ENCODE data around the gene SKAP1.

The SKAP1 gene

DNA sequence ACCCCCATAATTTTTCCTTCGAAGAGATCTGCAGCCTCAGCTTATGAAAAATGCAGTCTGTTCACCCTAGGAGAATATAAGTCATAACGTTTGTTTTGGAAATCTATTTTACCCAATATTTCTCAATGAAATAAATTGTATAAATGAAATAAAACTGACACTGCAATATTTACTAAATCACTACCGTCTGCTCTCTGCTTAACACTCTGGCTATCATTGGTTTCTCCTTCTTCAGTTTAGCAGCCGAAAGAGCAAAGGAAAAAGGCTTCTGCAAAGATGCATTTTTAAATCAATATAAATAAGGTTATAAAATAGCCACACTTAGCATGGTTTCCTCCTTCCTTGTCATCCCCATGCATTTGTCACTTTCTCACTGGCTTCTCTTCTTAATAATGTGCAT is 174.3 kb downstream of the SKAP1 start:
- H3K4me3 ChIP-seq (ENCODE audit: insufficient read depth, low read length, poor library complexity, severe bottlenecking) = no peak overlapping the region
- no peak overlapping the region for H2AFZ ChIP-seq (ENCODE audit: low read depth, low read length, severe bottlenecking)
- TF ChIP-seq, protein P1, sequence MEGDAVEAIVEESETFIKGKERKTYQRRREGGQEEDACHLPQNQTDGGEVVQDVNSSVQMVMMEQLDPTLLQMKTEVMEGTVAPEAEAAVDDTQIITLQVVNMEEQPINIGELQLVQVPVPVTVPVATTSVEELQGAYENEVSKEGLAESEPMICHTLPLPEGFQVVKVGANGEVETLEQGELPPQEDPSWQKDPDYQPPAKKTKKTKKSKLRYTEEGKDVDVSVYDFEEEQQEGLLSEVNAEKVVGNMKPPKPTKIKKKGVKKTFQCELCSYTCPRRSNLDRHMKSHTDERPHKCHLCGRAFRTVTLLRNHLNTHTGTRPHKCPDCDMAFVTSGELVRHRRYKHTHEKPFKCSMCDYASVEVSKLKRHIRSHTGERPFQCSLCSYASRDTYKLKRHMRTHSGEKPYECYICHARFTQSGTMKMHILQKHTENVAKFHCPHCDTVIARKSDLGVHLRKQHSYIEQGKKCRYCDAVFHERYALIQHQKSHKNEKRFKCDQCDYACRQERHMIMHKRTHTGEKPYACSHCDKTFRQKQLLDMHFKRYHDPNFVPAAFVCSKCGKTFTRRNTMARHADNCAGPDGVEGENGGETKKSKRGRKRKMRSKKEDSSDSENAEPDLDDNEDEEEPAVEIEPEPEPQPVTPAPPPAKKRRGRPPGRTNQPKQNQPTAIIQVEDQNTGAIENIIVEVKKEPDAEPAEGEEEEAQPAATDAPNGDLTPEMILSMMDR (IDR thresholded peaks at IDR 0.05; ENCODE audit: insufficient read depth, low read length, poor library complexity, severe bottlenecking) = no peak
- TF ChIP-seq EZH2phosphoT487 (conservative IDR thresholded peaks at IDR 0.05; ENCODE audit: low read length) = no peak
- no peak overlapping the region for H3K27ac ChIP-seq (ENCODE audit: low read depth, low read length)
- no peaks in the 10 kb centered on the region for H3K9me2 ChIP-seq (replicated peaks; ENCODE audit: insufficient read depth, low read length)
- no peaks in the 10 kb centered on the region; the same call in 1 of the 2 replicates for H3K27me3 ChIP-seq (ENCODE audit: low read length)
- H4K20me1 ChIP-seq (ENCODE audit: low read depth, low read length) = no peaks in the 10 kb centered on the region; the same call in 1 of the 2 replicates
- no peak overlapping the region for H3K9ac ChIP-seq (ENCODE audit: low read length)
- H3K79me2 ChIP-seq (ENCODE audit: insufficient read depth, low read length) = no peaks in the 10 kb centered on the region
- H3K9me3 ChIP-seq (ENCODE audit: insufficient read depth, low read length) = no peaks in the 10 kb centered on the region
- H3K36me3 ChIP-seq (ENCODE audit: low read length) = no peaks in the 10 kb centered on the region
- H3F3A ChIP-seq (ENCODE audit: insufficient read depth) = no peaks in the 10 kb centered on the region
- no peak overlapping the region for H3K4me2 ChIP-seq (ENCODE audit: low read depth, low read length, poor library complexity, severe bottlenecking)

- Histone ChIP-seq H3F3A (ENCODE audit: insufficient read depth) (no peaks in the 10 kb centered on the region), H3K9me3 (ENCODE audit: insufficient read depth, low read length) (no peaks in the 10 kb centered on the region), H3K36me3 (ENCODE audit: low read length) (no peaks in the 10 kb centered on the region), H3K9ac (ENCODE audit: low read length) (no peak overlapping the region), H3K79me2 (ENCODE audit: insufficient read depth, low read length) (no peaks in the 10 kb centered on the region), H3K9me2 (replicated peaks; ENCODE audit: insufficient read depth, low read length) (no peaks in the 10 kb centered on the region), H3K4me2 (ENCODE audit: low read depth, low read length, poor library complexity, severe bottlenecking) (no peak overlapping the region), H3K27ac (ENCODE audit: low read depth, low read length) (no peak overlapping the region), H2AFZ (ENCODE audit: low read depth, low read length, severe bottlenecking) (no peak overlapping the region), H3K4me3 (ENCODE audit: insufficient read depth, low read length, poor library complexity, severe bottlenecking) (no peak overlapping the region), H3K27me3 (ENCODE audit: low read length) (no peaks in the 10 kb centered on the region; the same call in 1 of the 2 replicates), H4K20me1 (ENCODE audit: low read depth, low read length) (no peaks in the 10 kb centered on the region; the same call in 1 of the 2 replicates)
- no peak for TF ChIP-seq EZH2phosphoT487 (conservative IDR thresholded peaks at IDR 0.05; ENCODE audit: low read length)
- TF ChIP-seq, protein P1 (IDR thresholded peaks at IDR 0.05; ENCODE audit: insufficient read depth, low read length, poor library complexity, severe bottlenecking) = no peak
These were observed 175.1 kb downstream of the SKAP1 start for GRCh38 chr17:48254896-48255295.

DNA sequence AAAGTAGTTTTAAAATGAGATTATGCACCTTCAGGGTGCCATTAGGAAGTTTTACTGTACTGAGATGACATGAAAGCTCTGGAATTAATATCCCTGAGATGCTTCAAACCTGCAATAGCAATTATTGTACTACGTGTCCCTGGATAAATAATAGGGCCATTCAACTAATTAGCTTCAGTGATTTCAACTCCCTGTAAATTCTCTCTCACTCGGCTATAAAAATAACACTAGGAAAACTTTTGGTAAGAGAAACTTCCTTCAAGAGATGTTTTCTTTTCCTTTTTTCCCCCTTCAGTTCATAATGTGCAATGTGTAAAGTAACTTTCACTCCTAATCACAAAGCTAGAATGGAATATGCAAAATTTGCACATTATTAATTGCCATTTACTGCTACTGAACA is 176.0 kb downstream of the SKAP1 start:
- Histone ChIP-seq H3K79me2 (ENCODE audit: insufficient read depth, low read length) (no peaks in the 10 kb centered on the region), H2AFZ (ENCODE audit: low read depth, low read length, severe bottlenecking) (no peak overlapping the region), H3K4me2 (ENCODE audit: low read depth, low read length, poor library complexity, severe bottlenecking) (no peak overlapping the region), H3K9me2 (replicated peaks; ENCODE audit: insufficient read depth, low read length) (no peaks in the 10 kb centered on the region), H3K9ac (ENCODE audit: low read length) (no peak overlapping the region), H3F3A (ENCODE audit: insufficient read depth) (no peaks in the 10 kb centered on the region), H3K36me3 (ENCODE audit: low read length) (no peaks in the 10 kb centered on the region), H3K4me3 (ENCODE audit: insufficient read depth, low read length, poor library complexity, severe bottlenecking) (no peak overlapping the region), H3K9me3 (ENCODE audit: insufficient read depth, low read length) (no peaks in the 10 kb centered on the region), H3K27ac (ENCODE audit: low read depth, low read length) (no peak overlapping the region), H3K27me3 (ENCODE audit: low read length) (no peaks in the 10 kb centered on the region; the same call in 1 of the 2 replicates), H4K20me1 (ENCODE audit: low read depth, low read length) (no peaks in the 10 kb centered on the region; the same call in 1 of the 2 replicates)
- no peak for TF ChIP-seq EZH2phosphoT487 (conservative IDR thresholded peaks at IDR 0.05; ENCODE audit: low read length)
- TF ChIP-seq, protein P1 (IDR thresholded peaks at IDR 0.05; ENCODE audit: insufficient read depth, low read length, poor library complexity, severe bottlenecking) = no peak

Data from SU-DHL-6 (cell line).